ENCODE data around the gene NEIL3.
A peak's percentile ranks its signal among the peaks of the same experiment; 100 is the strongest.

Gene NEIL3

GRCh38 chr4:177309522-177310371 lies at the start of gene NEIL3:
TSS of gene NEIL3 (plus strand) at chr4:177309874. CDS start at chr4:177309954, 80 bp downstream.
- peak; percentile 52 for DNase-seq (ENCODE audit: low read depth)
- H3K4me3 ChIP-seq (ENCODE audit: low read depth, low read length) = peak within 1 kb of the TSS; percentile 85

GRCh38 chr4:177263818-177264217 lies 45.9 kb upstream of the NEIL3 start:
- no peak overlapping the region for H3K4me3 ChIP-seq (ENCODE audit: low read depth, low read length)
- DNase-seq (ENCODE audit: low read depth) = no peak

- DNase-seq (ENCODE audit: low read depth) = no peak
- no peak overlapping the region for H3K4me3 ChIP-seq (ENCODE audit: low read depth, low read length)
These were observed 44.8 kb upstream of the NEIL3 start for GRCh38 chr4:177264788-177265422.

GRCh38 chr4:177265729-177266128 lies 43.9 kb upstream of the NEIL3 start:
- DNase-seq (ENCODE audit: low read depth) = no peak
- no peak overlapping the region for H3K4me3 ChIP-seq (ENCODE audit: low read depth, low read length)

- H3K4me3 ChIP-seq (ENCODE audit: low read depth, low read length) = no peak overlapping the region
- DNase-seq (ENCODE audit: low read depth) = no peak
These were observed 43.2 kb upstream of the NEIL3 start for GRCh38 chr4:177266506-177266905.

- no peak for DNase-seq (ENCODE audit: low read depth)
- no peak overlapping the region for H3K4me3 ChIP-seq (ENCODE audit: low read depth, low read length)
These were observed 41.8 kb upstream of the NEIL3 start for GRCh38 chr4:177267911-177268310.

GRCh38 chr4:177271091-177271490 lies 38.6 kb upstream of the NEIL3 start:
- H3K4me3 ChIP-seq (ENCODE audit: low read depth, low read length) = no peak overlapping the region
- no peak for DNase-seq (ENCODE audit: low read depth)

- DNase-seq (ENCODE audit: low read depth) = no peak
- no peak overlapping the region for H3K4me3 ChIP-seq (ENCODE audit: low read depth, low read length)
These were observed 37.5 kb upstream of the NEIL3 start for GRCh38 chr4:177271915-177272766.

- no peak overlapping the region for H3K4me3 ChIP-seq (ENCODE audit: low read depth, low read length)
- DNase-seq (ENCODE audit: low read depth) = no peak
These were observed 33.7 kb upstream of the NEIL3 start for GRCh38 chr4:177275999-177276398.

GRCh38 chr4:177281351-177281909 lies 28.2 kb upstream of the NEIL3 start:
- no peak for DNase-seq (ENCODE audit: low read depth)
- H3K4me3 ChIP-seq (ENCODE audit: low read depth, low read length) = no peak overlapping the region

- DNase-seq (ENCODE audit: low read depth) = no peak
- no peak overlapping the region for H3K4me3 ChIP-seq (ENCODE audit: low read depth, low read length)
These were observed 27.3 kb upstream of the NEIL3 start for GRCh38 chr4:177282284-177282835.

GRCh38 chr4:177283167-177283566 lies 26.5 kb upstream of the NEIL3 start:
- no peak for DNase-seq (ENCODE audit: low read depth)
- H3K4me3 ChIP-seq (ENCODE audit: low read depth, low read length) = no peak overlapping the region

GRCh38 chr4:177285953-177286352 lies 23.7 kb upstream of the NEIL3 start:
- DNase-seq (ENCODE audit: low read depth) = no peak
- H3K4me3 ChIP-seq (ENCODE audit: low read depth, low read length) = no peak overlapping the region

- no peak for DNase-seq (ENCODE audit: low read depth)
- H3K4me3 ChIP-seq (ENCODE audit: low read depth, low read length) = no peak overlapping the region
These were observed 22.4 kb upstream of the NEIL3 start for GRCh38 chr4:177287255-177287654.

- H3K4me3 ChIP-seq (ENCODE audit: low read depth, low read length) = no peak overlapping the region
- DNase-seq (ENCODE audit: low read depth) = no peak
These were observed 21.3 kb upstream of the NEIL3 start for GRCh38 chr4:177288335-177288734.

GRCh38 chr4:177290780-177291179 lies 18.9 kb upstream of the NEIL3 start:
- DNase-seq (ENCODE audit: low read depth) = no peak

GRCh38 chr4:177292171-177292570 lies 17.5 kb upstream of the NEIL3 start:
- H3K4me3 ChIP-seq (ENCODE audit: low read depth, low read length) = no peak overlapping the region
- no peak for DNase-seq (ENCODE audit: low read depth)

More at GRCh38 chr4:177290780-177291179, 18.9 kb upstream of the NEIL3 start:
- H3K4me3 ChIP-seq (ENCODE audit: low read depth, low read length) = no peak overlapping the region

- no peak for DNase-seq (ENCODE audit: low read depth)
- no peak overlapping the region for H3K4me3 ChIP-seq (ENCODE audit: low read depth, low read length)
These were observed 16.3 kb upstream of the NEIL3 start for GRCh38 chr4:177293208-177294033.

All from skeletal muscle cell (primary cell).